Chondrocyte (in vitro differentiated cells): ENCODE measurements around the gene QPCT. TPM values are rescaled to one million over a fixed set of nuclear protein-coding genes. Genes with fewer than 3 reads are reported as not detected.

Experiments used
- DNase-seq: peaks from one replicate; pipeline ENCODE4 v3.0.0; 2021; ENCODE audit warnings: mixed read lengths, low spot score
- H3K27ac Mint-ChIP-seq: one replicate; pipeline ENCODE4 v1.8.0; 2021; ENCODE audit warnings: mild to moderate bottlenecking, moderate library complexity, mixed read lengths; ENCODE audit not compliant: unreplicated experiment
- H3K27me3 Mint-ChIP-seq: 2 replicates; pipeline ENCODE4 v1.8.0; 2021; ENCODE audit warnings: low read depth, mixed read lengths
- H3K36me3 Mint-ChIP-seq: 2 replicates; pipeline ENCODE4 v1.8.0; 2021; ENCODE audit warnings: low read depth, mixed read lengths
- H3K4me1 Mint-ChIP-seq: 2 replicates; pipeline ENCODE4 v1.8.0; 2021; ENCODE audit warnings: low read depth, mild to moderate bottlenecking, mixed read lengths
- H3K4me3 Mint-ChIP-seq: one replicate; pipeline ENCODE4 v1.8.0; 2021; ENCODE audit warnings: mild to moderate bottlenecking, moderate library complexity, mixed read lengths; ENCODE audit not compliant: unreplicated experiment
- H3K9me3 Mint-ChIP-seq: 2 replicates; pipeline ENCODE4 v1.8.0; 2021; ENCODE audit warnings: low read depth, mixed read lengths
- CTCF ChIP-seq: fragments of 200-600 bp; sonication (generic); IDR thresholded peaks from 2 replicates; pipeline ENCODE4 v1.5.0; 2021; ENCODE audit warnings: antibody characterized with exemption, mild to moderate bottlenecking, moderate library complexity
- total RNA-seq: library from RNA; stranded (reverse); gene quantifications from 3 replicates; pipeline ENCODE4 v1.2.1, GENCODE V29; 2021

The QPCT gene
- total RNA-seq, 1 donor from 2014 or later: 0.67 TPM

GRCh38 chr2:37315364-37315763 lies 29.1 kb upstream of the QPCT start:
- H3K27me3 Mint-ChIP-seq: no peaks in the 10 kb centered on the region

GRCh38 chr2:37316181-37316580 lies 28.2 kb upstream of the QPCT start:
- Mint-ChIP-seq H3K36me3 (no peaks in the 10 kb centered on the region), H3K9me3 (no peaks in the 10 kb centered on the region), H3K27ac (peak overlapping the region; percentile 32), H3K4me1 (peaks cover 55% of the 10 kb centered on the region), H3K27me3 (no peaks in the 10 kb centered on the region), H3K4me3 (no peak overlapping the region)
- TF ChIP-seq CTCF: no peak
- DNase-seq: no peak

More at GRCh38 chr2:37315364-37315763, 29.1 kb upstream of the QPCT start:
- Mint-ChIP-seq H3K4me3 (no peak overlapping the region), H3K36me3 (no peaks in the 10 kb centered on the region), H3K4me1 (peaks cover 56% of the 10 kb centered on the region), H3K9me3 (no peaks in the 10 kb centered on the region), H3K27ac (no peak overlapping the region)
- no peak for DNase-seq
- no peak for TF ChIP-seq CTCF

- Mint-ChIP-seq H3K4me1 (peaks cover 64% of the 10 kb centered on the region), H3K9me3 (no peaks in the 10 kb centered on the region)
These were observed 26.7 kb upstream of the QPCT start for GRCh38 chr2:37317746-37318145.

GRCh38 chr2:37318401-37318800 lies 26.0 kb upstream of the QPCT start:
- H3K27ac Mint-ChIP-seq: peak overlapping the region; percentile 60

More at GRCh38 chr2:37317746-37318145, 26.7 kb upstream of the QPCT start:
- peak overlapping the region; percentile 60 for H3K27ac Mint-ChIP-seq
- H3K27me3 Mint-ChIP-seq: no peaks in the 10 kb centered on the region
- TF ChIP-seq CTCF: no peak
- H3K4me3 Mint-ChIP-seq: no peak overlapping the region
- no peak for DNase-seq
- H3K36me3 Mint-ChIP-seq: no peaks in the 10 kb centered on the region

GRCh38 chr2:37319754-37320609 lies 24.4 kb upstream of the QPCT start:
- DNase-seq: no peak
- Mint-ChIP-seq H3K27me3 (no peaks in the 10 kb centered on the region), H3K9me3 (no peaks in the 10 kb centered on the region), H3K36me3 (no peaks in the 10 kb centered on the region), H3K4me3 (no peak overlapping the region), H3K27ac (no peak overlapping the region), H3K4me1 (peaks cover 64% of the 10 kb centered on the region)
- no peak for TF ChIP-seq CTCF

More at GRCh38 chr2:37318401-37318800, 26.0 kb upstream of the QPCT start:
- DNase-seq: no peak
- Mint-ChIP-seq H3K36me3 (no peaks in the 10 kb centered on the region), H3K4me1 (peaks cover 65% of the 10 kb centered on the region), H3K4me3 (no peak overlapping the region), H3K27me3 (no peaks in the 10 kb centered on the region), H3K9me3 (no peaks in the 10 kb centered on the region)
- TF ChIP-seq CTCF: no peak
